NOMO-1 treated with dmso at 0.1 percent for 144 hours (cell line): Measurements from ENCODE around the gene GALM.

Source experiments
- DNase-seq: peaks from one replicate; lab custom pipeline; 2025; ENCODE audit not compliant: unreplicated experiment; lab: John Stamatoyannopoulos, UW

GALM gene

GRCh38 chr2:38763228-38763627, 97.3 kb downstream of the GALM start:
- no peak for DNase-seq

- no peak for DNase-seq
Measured at GRCh38 chr2:38763728-38764127, 97.8 kb downstream of the GALM start.

- DNase-seq: no peak
Measured at GRCh38 chr2:38765149-38765548, 99.2 kb downstream of the GALM start.

- no peak for DNase-seq
Measured at GRCh38 chr2:38765551-38765950, 99.6 kb downstream of the GALM start.

- DNase-seq: no peak
Measured at GRCh38 chr2:38771632-38772031, 105.7 kb downstream of the GALM start.

- DNase-seq: no peak
Measured at GRCh38 chr2:38775097-38775920, 109.4 kb downstream of the GALM start.

- DNase-seq: no peak
Measured at GRCh38 chr2:38775921-38776225, 110.0 kb downstream of the GALM start.

GRCh38 chr2:38776531-38776930, 110.6 kb downstream of the GALM start:
- no peak for DNase-seq

- DNase-seq: no peak
Measured at GRCh38 chr2:38778687-38779082, 112.8 kb downstream of the GALM start.

GRCh38 chr2:38783586-38783985, 117.7 kb downstream of the GALM start:
- DNase-seq: no peak
